GM23248 (cell line): ENCODE measurements around the gene ARL16. TPM values are rescaled to one million over a fixed set of nuclear protein-coding genes. Genes with fewer than 3 reads are reported as not detected.

ENCODE experiments used
- DNase-seq: peaks from one replicate; pipeline ENCODE4 v3.0.0-alpha.2; 2015
- H2AFZ ChIP-seq: fragments of 200-600 bp; sonication (generic); 2 replicates; pipeline ENCODE4 v1.6.1; 2016; ENCODE audit warnings: antibody characterized with exemption
- H3F3A ChIP-seq: fragments of 200-600 bp; sonication (generic); 2 replicates; pipeline ENCODE4 v1.6.1; 2016; ENCODE audit warnings: mild to moderate bottlenecking, antibody characterized with exemption, mixed run types; ENCODE audit not compliant: insufficient read depth
- H3K27ac ChIP-seq: fragments of 200-600 bp; sonication (generic); 2 replicates; pipeline ENCODE4 v1.5.1; 2016; ENCODE audit warnings: mild to moderate bottlenecking
- H3K27me3 ChIP-seq: fragments of 200-600 bp; sonication (generic); replicated peaks from 2 replicates; pipeline ENCODE4 v1.6.1; 2016; ENCODE audit warnings: mild to moderate bottlenecking; ENCODE audit not compliant: insufficient read depth
- H3K36me3 ChIP-seq: fragments of 200-600 bp; sonication (generic); 2 replicates; pipeline ENCODE4 v1.6.1; 2016; ENCODE audit warnings: low read depth, mild to moderate bottlenecking
- H3K4me1 ChIP-seq: fragments of 200-600 bp; sonication (generic); 2 replicates; pipeline ENCODE4 v1.6.1; 2016; ENCODE audit warnings: mild to moderate bottlenecking; ENCODE audit not compliant: insufficient read depth
- H3K4me2 ChIP-seq: fragments of 200-600 bp; sonication (generic); one replicate; pipeline ENCODE4 v1.6.1; 2016; ENCODE audit warnings: mild to moderate bottlenecking; ENCODE audit not compliant: unreplicated experiment
- H3K4me3 ChIP-seq: fragments of 200-600 bp; sonication (generic); 2 replicates; pipeline ENCODE4 v1.5.1; 2016; ENCODE audit warnings: mild to moderate bottlenecking
- H3K79me2 ChIP-seq: fragments of 200-600 bp; sonication (generic); 2 replicates; pipeline ENCODE4 v1.6.1; 2016; ENCODE audit warnings: mild to moderate bottlenecking; ENCODE audit not compliant: insufficient read depth
- H3K9ac ChIP-seq: fragments of 200-600 bp; sonication (generic); 2 replicates; pipeline ENCODE4 v1.6.1; 2016; ENCODE audit warnings: mild to moderate bottlenecking
- H3K9me2 ChIP-seq: fragments of 200-600 bp; sonication (generic); 2 replicates; pipeline ENCODE4 v1.6.1; 2016; ENCODE audit warnings: mixed run types, mild to moderate bottlenecking, moderate library complexity; ENCODE audit not compliant: insufficient read depth
- H3K9me3 ChIP-seq: fragments of 200-600 bp; sonication (generic); one replicate; pipeline ENCODE4 v1.6.1; 2017; ENCODE audit warnings: low read depth
- H4K20me1 ChIP-seq: fragments of 200-600 bp; sonication (generic); 2 replicates; pipeline ENCODE4 v1.6.0; 2016; ENCODE audit not compliant: insufficient read depth
- EZH2 ChIP-seq: fragments of 200-600 bp; sonication (generic); IDR thresholded peaks from 2 replicates; pipeline ENCODE4 v1.6.1; 2018; ENCODE audit warnings: antibody characterized with exemption, mild to moderate bottlenecking; ENCODE audit not compliant: insufficient read depth, poor library complexity, severe bottlenecking
- EZH2phosphoT487 ChIP-seq: fragments of 200-600 bp; sonication (generic); IDR thresholded peaks from 2 replicates; pipeline ENCODE4 v1.6.1; 2018; ENCODE audit warnings: antibody characterized with exemption, moderate library complexity, mild to moderate bottlenecking, low read depth; ENCODE audit not compliant: insufficient read depth
- WGBS, 2 experiments: methylation state at CpG; one replicate each; pipeline ENCODE4 v1.1.6; 2015 to 2017; ENCODE audit warnings: low lambda C conversion rate in 2 of 2, low coverage in 1 of 2; ENCODE audit errors: missing lambda C conversion rate in 2 of 2; 5-methylcytosine and 5-hydroxymethylcytosine counted together
- in situ Hi-C: fragments of 300-500 bp; cut with MboI; formaldehyde crosslinking; loops from 2 replicates; pipeline ENCODE4 v1.15.0; 2020
- polyA plus RNA-seq: library from polyadenylated mRNA; unstranded; fragments of >200 nt; fragmentation: Nextera tagmentation; extraction: Ambion mirVana; gene quantifications from 2 replicates; pipeline ENCODE4 v1.2.1, GENCODE V29; 2016
- total RNA-seq: library from RNA; depleted of rRNA; stranded (reverse); fragments of >200 nt; shearing (Covaris generic); gene quantifications from 2 replicates; pipeline ENCODE4 v1.2.3, GENCODE V29; 2014

ARL16 gene
- total and polyA plus RNA-seq, 2 experiments from 2014 or later, result 45.6 to 70.8 TPM

GRCh38 chr17:81646869-81647600 is 36.6 kb downstream of the ARL16 start:
- Histone ChIP-seq H2AFZ (no peak overlapping the region), H3K27ac (no peak overlapping the region), H3K4me2 (no peak overlapping the region), H3K4me1 (peaks cover 9% of the 10 kb centered on the region), H3K4me3 (no peak overlapping the region), H3K9me2 (no peaks in the 10 kb centered on the region), H3F3A (no peaks in the 10 kb centered on the region), H3K9ac (no peak overlapping the region), H4K20me1 (no peaks in the 10 kb centered on the region), H3K36me3 (no peaks in the 10 kb centered on the region), H3K79me2 (no peaks in the 10 kb centered on the region), H3K27me3 (peaks cover 15% of the 10 kb centered on the region; the same call in 1 of the 2 replicates), H3K9me3 (no peaks in the 10 kb centered on the region)
- no peak for TF ChIP-seq EZH2phosphoT487
- TF ChIP-seq EZH2, result no peak
- in situ Hi-C loops, result no loop called here
- no peak for DNase-seq
- WGBS, 2 experiments, result 45 to 55% methylated on average over 12 of the region's 12 CpGs

- H3K9ac ChIP-seq, result no peak overlapping the region
- no peak overlapping the region for H3K27ac ChIP-seq
- H2AFZ ChIP-seq, result no peak overlapping the region
- no peaks in the 10 kb centered on the region for H4K20me1 ChIP-seq
- H3K27me3 ChIP-seq, result peaks cover 15% of the 10 kb centered on the region; the same call in 1 of the 2 replicates
- TF ChIP-seq EZH2phosphoT487 (no peak), EZH2 (no peak)
- no peak for DNase-seq
- in situ Hi-C loops, result no loop called here
- H3K79me2 ChIP-seq, result no peaks in the 10 kb centered on the region
- H3F3A ChIP-seq, result no peaks in the 10 kb centered on the region
- H3K4me2 ChIP-seq, result no peak overlapping the region
- H3K36me3 ChIP-seq, result no peaks in the 10 kb centered on the region
- no peaks in the 10 kb centered on the region for H3K9me3 ChIP-seq
- 84 to 88% methylated on average over 28 to 29 of the region's 29 CpGs for WGBS, 2 experiments
- H3K4me3 ChIP-seq, result no peak overlapping the region
- H3K9me2 ChIP-seq, result no peaks in the 10 kb centered on the region
- peaks cover 12% of the 10 kb centered on the region for H3K4me1 ChIP-seq
These were observed 38.3 kb downstream of the ARL16 start for GRCh38 chr17:81644976-81645952.

GRCh38 chr17:81644496-81644895 is 39.1 kb downstream of the ARL16 start:
- Histone ChIP-seq H3K9me2 (no peaks in the 10 kb centered on the region), H3F3A (no peaks in the 10 kb centered on the region), H3K9ac (no peak overlapping the region), H4K20me1 (no peaks in the 10 kb centered on the region), H3K4me1 (peaks cover 12% of the 10 kb centered on the region), H3K9me3 (no peaks in the 10 kb centered on the region), H3K4me3 (no peak overlapping the region), H3K79me2 (no peaks in the 10 kb centered on the region), H3K4me2 (no peak overlapping the region), H3K27ac (no peak overlapping the region), H2AFZ (no peak overlapping the region), H3K27me3 (peaks cover 15% of the 10 kb centered on the region; the same call in 1 of the 2 replicates), H3K36me3 (no peaks in the 10 kb centered on the region)
- in situ Hi-C loops, result no loop called here
- TF ChIP-seq EZH2 (no peak), EZH2phosphoT487 (no peak)
- 89 to 90% methylated on average over 15 of the region's 15 CpGs for WGBS, 2 experiments
- no peak for DNase-seq

GRCh38 chr17:81641825-81642489 is 41.6 kb downstream of the ARL16 start:
- no peaks in the 10 kb centered on the region for H3K79me2 ChIP-seq
- H3K36me3 ChIP-seq, result no peaks in the 10 kb centered on the region
- DNase-seq, result peak; percentile 93
- 54 to 57% methylated on average over 17 of the region's 17 CpGs for WGBS, 2 experiments
- H3K27me3 ChIP-seq, result no peaks in the 10 kb centered on the region
- H3K27ac ChIP-seq, result peak overlapping the region; percentile 73
- in situ Hi-C loops, result no loop called here
- peak overlapping the region; percentile 5; the same call in 1 of the 2 replicates for H3K4me3 ChIP-seq
- H3K4me2 ChIP-seq, result peak overlapping the region; percentile 36
- H3K9me2 ChIP-seq, result no peaks in the 10 kb centered on the region
- peak overlapping the region; percentile 73 for H2AFZ ChIP-seq
- H3K9me3 ChIP-seq, result no peaks in the 10 kb centered on the region
- peak overlapping the region; percentile 76 for H3K9ac ChIP-seq
- peaks cover 12% of the 10 kb centered on the region for H3K4me1 ChIP-seq
- H3F3A ChIP-seq, result no peaks in the 10 kb centered on the region
- TF ChIP-seq EZH2phosphoT487 (no peak), EZH2 (no peak)
- no peaks in the 10 kb centered on the region for H4K20me1 ChIP-seq
